T1000 (cell line): Measurements from ENCODE around the gene SLC2A8.

ENCODE experiments used
- DNase-seq: peaks from one replicate; lab custom pipeline; 2025; ENCODE audit warnings: mixed read lengths; lab: John Stamatoyannopoulos, UW

The SLC2A8 gene

GRCh38 chr9:127430415-127430814 is 33.4 kb downstream of the SLC2A8 start:
- DNase-seq: no peak

- DNase-seq: no peak
Measured at GRCh38 chr9:127437497-127438264, 40.7 kb downstream of the SLC2A8 start.

GRCh38 chr9:127438394-127438793 is 41.4 kb downstream of the SLC2A8 start:
- DNase-seq: no peak

GRCh38 chr9:127444283-127444920 is 47.4 kb downstream of the SLC2A8 start:
- DNase-seq: no peak

DNA sequence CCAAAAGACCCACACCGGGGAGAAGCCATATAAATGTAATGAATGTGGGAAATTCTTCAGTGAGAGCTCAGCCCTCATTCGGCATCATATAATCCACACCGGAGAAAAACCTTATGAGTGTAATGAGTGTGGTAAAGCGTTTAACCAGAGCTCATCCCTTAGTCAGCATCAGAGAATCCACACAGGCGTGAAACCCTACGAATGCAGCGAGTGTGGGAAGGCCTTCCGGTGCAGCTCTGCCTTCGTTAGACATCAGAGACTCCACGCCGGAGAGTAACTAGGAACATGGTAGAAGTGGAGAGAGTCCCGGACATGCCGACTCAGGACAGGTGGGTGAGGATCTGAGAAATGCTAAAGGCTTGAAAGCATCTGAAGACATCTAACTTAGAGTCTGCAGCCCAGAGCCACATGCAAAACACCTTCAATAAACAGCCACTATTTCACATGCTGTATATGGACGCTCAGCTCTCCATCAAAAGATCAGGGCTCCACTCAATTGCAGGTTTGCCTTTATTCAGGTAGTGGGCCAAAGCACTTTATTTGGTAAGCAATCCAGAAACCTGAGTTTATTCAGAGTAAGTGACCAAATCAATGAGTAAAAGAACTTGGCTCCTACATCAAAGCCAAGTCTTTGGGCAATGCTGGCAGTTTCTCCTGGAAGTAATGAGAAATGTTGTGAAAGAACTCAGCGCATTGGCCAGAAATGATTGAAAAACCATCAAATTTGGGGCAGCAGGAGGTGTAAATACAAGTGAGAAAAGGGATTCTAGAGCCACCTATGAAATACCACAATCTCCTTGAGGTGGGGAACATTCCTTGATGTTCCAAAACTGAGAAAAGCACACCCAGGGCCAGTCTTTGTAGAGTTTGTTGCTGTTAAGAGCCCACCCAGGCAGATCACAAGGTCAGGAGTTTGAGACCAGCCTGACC is 48.2 kb downstream of the SLC2A8 start:
- no peak for DNase-seq

- no peak for DNase-seq
Measured at GRCh38 chr9:127445851-127446712, 49.1 kb downstream of the SLC2A8 start.

DNA sequence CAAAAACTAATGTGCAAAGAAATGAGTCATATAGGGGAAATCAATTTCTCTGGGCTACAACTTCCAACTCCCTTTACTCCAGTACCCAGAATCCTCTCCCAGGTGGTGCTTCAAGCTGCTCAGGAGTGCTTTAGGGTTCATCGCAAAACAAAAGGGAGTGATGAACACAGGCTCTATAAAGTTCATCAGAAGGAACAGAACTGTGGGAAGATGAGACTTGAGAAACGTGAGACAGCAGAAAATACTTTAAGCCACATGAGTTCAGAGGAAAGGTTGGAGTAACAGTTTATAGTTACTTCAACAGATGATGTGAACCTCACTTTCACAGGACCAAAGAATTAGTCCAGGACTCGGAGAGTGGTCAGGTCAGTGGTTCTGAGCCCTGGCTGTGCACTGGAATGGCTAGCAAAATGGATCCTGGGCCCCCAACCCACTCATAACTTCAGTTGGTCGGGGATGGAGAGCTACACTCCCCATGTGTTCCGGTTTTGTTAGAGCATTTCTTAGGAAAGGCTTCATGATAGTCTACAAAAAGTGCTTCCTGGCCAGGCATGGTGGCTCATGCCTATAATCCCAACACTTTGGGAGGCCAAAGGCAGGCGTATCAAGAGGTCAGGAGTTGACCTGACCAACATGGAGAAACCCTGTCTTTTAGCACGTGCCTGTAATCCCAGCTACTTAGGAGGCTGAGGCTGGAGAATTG is 49.9 kb downstream of the SLC2A8 start:
- DNase-seq: no peak

DNA sequence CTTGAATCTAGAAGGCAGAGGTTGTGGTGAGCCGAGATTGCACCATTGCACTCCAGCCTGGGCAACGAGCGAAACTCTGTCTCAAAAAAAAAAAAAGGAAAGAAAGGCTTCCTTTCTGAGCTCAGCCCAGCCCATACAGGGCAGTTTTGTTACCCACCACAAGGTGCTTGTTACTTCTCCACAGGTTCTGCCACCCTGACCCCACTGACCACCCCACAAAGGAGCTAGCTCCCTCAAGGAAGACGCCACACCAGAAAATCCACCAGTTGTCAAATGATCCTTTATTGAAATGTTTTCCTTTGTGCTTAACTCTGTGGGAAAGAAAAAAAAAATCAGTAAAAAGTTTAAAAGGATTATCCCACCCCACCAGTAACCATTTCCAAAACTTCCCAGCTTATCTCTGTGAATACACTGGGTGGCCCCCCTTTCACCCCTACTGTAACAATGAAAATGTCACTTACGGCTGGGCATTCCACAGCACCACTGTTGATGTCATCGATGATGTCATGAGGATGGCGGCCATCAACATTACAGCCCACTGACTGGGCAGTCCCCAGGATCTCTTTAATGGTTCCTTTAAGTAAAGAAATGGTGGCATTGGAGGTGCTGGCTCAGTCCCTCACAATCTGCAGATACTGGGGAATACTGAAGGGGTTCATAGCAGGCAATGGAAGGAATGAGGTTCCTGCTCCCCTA is 50.6 kb downstream of the SLC2A8 start:
- DNase-seq: no peak

GRCh38 chr9:127448112-127448805 is 51.3 kb downstream of the SLC2A8 start:
- DNase-seq: no peak

GRCh38 chr9:127449332-127449966 is 52.5 kb downstream of the SLC2A8 start:
- no peak for DNase-seq

DNA sequence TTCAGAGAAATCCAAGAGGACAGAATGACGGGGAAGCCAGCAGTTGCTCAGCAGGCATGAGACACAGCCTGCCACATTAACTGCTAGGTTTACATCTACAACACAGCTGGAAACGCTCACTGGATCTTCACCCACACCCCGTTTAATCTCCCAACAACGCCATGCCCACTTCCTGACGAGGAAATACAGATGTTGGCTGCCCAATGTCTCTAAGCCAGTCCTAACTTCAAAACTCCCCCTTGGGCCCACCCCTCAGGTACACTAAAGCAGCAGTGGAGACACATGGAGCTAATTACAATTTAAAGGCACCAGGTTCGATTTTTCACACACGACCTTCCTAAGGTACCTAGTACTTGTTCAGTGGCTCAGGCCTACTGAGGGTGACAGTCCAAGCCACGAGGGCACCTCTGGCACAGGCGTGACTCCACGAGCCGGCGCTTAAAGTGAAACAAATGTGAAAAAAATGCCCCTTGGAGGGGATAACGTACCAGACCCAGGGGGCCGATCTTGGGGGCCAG is 53.3 kb downstream of the SLC2A8 start:
- no peak for DNase-seq

DNA sequence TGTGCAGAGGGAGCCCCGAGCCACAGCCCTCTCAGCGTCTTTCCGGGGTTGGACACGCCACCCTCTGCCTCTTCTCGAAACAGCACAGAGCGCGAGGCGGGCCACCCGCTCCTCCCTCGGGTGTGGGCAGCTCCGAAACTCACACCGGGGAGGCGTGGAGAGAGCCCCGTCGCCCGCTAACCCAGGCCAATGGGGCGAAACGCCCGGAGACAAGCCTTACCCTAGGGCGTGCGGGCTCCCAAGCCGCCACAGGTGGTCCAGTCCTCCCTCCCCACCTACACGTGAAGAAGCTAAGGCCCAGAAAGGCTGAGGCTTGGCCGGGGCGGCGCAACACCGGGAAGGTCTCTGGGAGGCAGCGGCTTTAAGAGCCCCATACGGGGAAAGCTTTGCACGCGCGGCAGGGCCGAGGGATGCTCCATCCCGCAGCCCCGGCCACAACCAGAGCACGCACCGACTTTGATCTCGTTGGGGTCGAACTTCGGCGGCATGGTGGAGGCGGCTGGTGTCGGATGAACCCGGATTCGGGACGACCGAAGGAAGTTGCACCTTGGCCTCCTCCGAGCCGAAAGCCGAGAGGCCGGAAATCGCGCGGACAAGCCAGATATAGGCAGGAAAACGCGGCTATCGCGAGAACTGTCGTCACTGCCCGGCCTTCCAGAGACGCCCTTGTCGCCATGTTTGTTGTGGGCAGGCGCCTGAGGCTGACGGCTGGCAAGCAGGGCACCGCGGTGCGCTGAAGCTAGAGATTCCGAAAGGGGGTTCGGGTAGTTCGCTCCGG is 54.0 kb downstream of the SLC2A8 start, which contains the start of the genes LRSAM1 and RPL12:
Gene LRSAM1, plus strand, starts transcription at position 681 of the 778 bp plus-strand sequence. CDS start 3,018 bp downstream, outside the sequence.
Gene RPL12, minus strand, starts transcription at position 577 of the 778 bp plus-strand sequence. Its CDS starts 89 bp downstream, at position 488.
- peak; percentile 96 for DNase-seq

- no peak for DNase-seq
Measured at GRCh38 chr9:127451608-127451857, 54.6 kb downstream of the SLC2A8 start.

GRCh38 chr9:127451858-127452656 is 55.1 kb downstream of the SLC2A8 start:
- peak; percentile 56 for DNase-seq

DNA sequence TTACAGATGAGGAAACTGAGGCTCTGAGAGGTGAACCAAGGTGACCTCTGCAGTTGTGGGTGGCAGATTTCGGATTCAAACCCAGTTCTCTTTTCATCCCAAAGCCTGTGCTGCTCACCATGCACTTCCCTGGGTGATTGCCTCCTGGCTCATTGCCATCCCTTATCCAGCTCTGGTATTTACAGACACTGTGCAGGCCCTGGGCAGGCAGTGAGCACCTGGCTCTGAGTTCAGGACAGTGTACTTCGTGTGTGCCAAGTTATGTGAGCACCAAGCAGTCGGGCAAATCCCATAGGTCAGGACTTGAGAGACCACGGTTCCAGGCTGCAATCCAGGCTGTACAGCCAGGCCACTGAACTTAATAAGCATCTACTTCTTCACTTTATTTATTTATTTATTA is 55.7 kb downstream of the SLC2A8 start:
- no peak for DNase-seq

GRCh38 chr9:127455324-127455992 is 58.5 kb downstream of the SLC2A8 start:
- no peak for DNase-seq
